Right renal pelvis (tissue), 4 donors: ENCODE data around the gene IRAK2. TPM values are rescaled to one million over a fixed set of nuclear protein-coding genes. Genes with fewer than 3 reads are reported as not detected.

Experiments
- DNase-seq, 4 donors: peaks; one replicate each; pipeline ENCODE4 v3.0.0-alpha.2; 2013; ENCODE audit warnings: low read depth in 4 of 4, low spot score in 3 of 4, missing footprints in 1 of 4
- polyA plus RNA-seq, 4 donors: library from polyadenylated mRNA; unstranded; fragments of 120-200 nt; gene quantifications; one replicate each; pipeline ENCODE4 v1.2.1, GENCODE V29; 2013; ENCODE audit not compliant: insufficient read length in 4 of 4

Gene IRAK2
- polyA plus RNA-seq, 4 donors = 0.65 to 1.1 (median 0.88) TPM

GRCh38 chr3:10279384-10280176, 114.9 kb downstream of the IRAK2 start:
- no peak for DNase-seq

GRCh38 chr3:10280177-10280529, 115.4 kb downstream of the IRAK2 start:
- DNase-seq = no peak

GRCh38 chr3:10280571-10280970, 115.9 kb downstream of the IRAK2 start:
- DNase-seq = no peak

- no peak for DNase-seq
These were observed 117.2 kb downstream of the IRAK2 start for GRCh38 chr3:10281951-10282350.

GRCh38 chr3:10283638-10284037, 118.9 kb downstream of the IRAK2 start:
- no peak for DNase-seq

- DNase-seq = no peak
These were observed 119.8 kb downstream of the IRAK2 start for GRCh38 chr3:10284496-10284895.

- no peak for DNase-seq
These were observed 120.8 kb downstream of the IRAK2 start for GRCh38 chr3:10285272-10286132.

- DNase-seq = no peak
These were observed 121.4 kb downstream of the IRAK2 start for GRCh38 chr3:10286133-10286524.

GRCh38 chr3:10286596-10287295, 122.0 kb downstream of the IRAK2 start:
- no peak for DNase-seq

GRCh38 chr3:10287936-10288574, 123.3 kb downstream of the IRAK2 start:
- no peak for DNase-seq

GRCh38 chr3:10288575-10288960, 123.8 kb downstream of the IRAK2 start:
- no peak for DNase-seq

- DNase-seq = no peak
These were observed 124.4 kb downstream of the IRAK2 start for GRCh38 chr3:10289077-10289476.

- no peak for DNase-seq
These were observed 125.2 kb downstream of the IRAK2 start for GRCh38 chr3:10289787-10290355.

- no peak for DNase-seq
These were observed 125.9 kb downstream of the IRAK2 start for GRCh38 chr3:10290481-10291176.

- no peak for DNase-seq
These were observed 126.9 kb downstream of the IRAK2 start for GRCh38 chr3:10291641-10292040.

GRCh38 chr3:10292505-10293419, 128.0 kb downstream of the IRAK2 start, which contains the start of gene GHRL:
Gene GHRL (minus strand): TSS chr3:10292947. CDS start chr3:10290180, 2,767 bp downstream.
- no peak for DNase-seq
